K562 (cell line): ENCODE data around the gene ALK. TPM values are rescaled to one million over a fixed set of nuclear protein-coding genes. Genes with fewer than 3 reads are reported as not detected.

Experiments used
- ATAC-seq: fragments of 200-7000 bp; cut with Tn5 transposase; 3 replicates; pipeline ENCODE4 v1.9.1; 2020; ENCODE audit warnings: moderate library complexity
- BruUV-seq: library from RNA; stranded (reverse); fragments of 400-500 nt; replicated peaks from 2 replicates; lab custom pipeline; 2021; lab: Mats Ljungman, UMichigan
- CTCF ChIA-PET: fragments of 300-600 bp; formaldehyde crosslinking; extraction: SDS; loops from one replicate; lab custom pipeline; 2021; ENCODE audit warnings: low intra/inter-chr PET ratio; lab: Yijun Ruan, JAX
- POLR2A ChIA-PET: fragments of 300-600, 350-650 bp; sonication (Branson Sonifier 250); formaldehyde crosslinking; extraction: SDS; loops from one replicate; lab custom pipeline; 2021; ENCODE audit warnings: antibody characterized with exemption, inconsistent platforms; lab: Yijun Ruan, JAX
- DNase-seq, 4 experiments: peaks; one replicate each; pipeline versions ENCODE4 v3.0.0 to v3.0.0-alpha.2; 2011 to 2018; ENCODE audit warnings: low spot score in 3 of 4, mixed read lengths in 3 of 4; ENCODE audit errors: extremely low read depth in 1 of 4
- FAIRE-seq: peaks from 2 replicates; lab custom pipeline; 2011; peaks lifted over from hg19 to GRCh38; lab: Jason Lieb, UNC
- H2AFZ ChIP-seq: 2 replicates; pipeline ENCODE4 v1.6.0; 2011; ENCODE audit warnings: low read depth, low read length, control low read depth, inconsistent platforms
- H3K27ac ChIP-seq: fragments of 200-600 bp; 3 replicates; pipeline ENCODE4 v1.8.0; 2011; ENCODE audit warnings: low read depth, mild to moderate bottlenecking, control low read depth, inconsistent platforms, low read length, moderate library complexity, mixed read lengths; ENCODE audit errors: extremely low read depth
- H3K27me3 ChIP-seq, 2 experiments: fragments of 300-600 bp in 1 of 2; 2 replicates in 1 of 2; 3 replicates in 1 of 2; pipeline versions ENCODE4 v1.6.0 to v1.8.0; 2011; ENCODE audit warnings: inconsistent platforms in 2 of 2, low read length in 2 of 2, mild to moderate bottlenecking in 1 of 2, mixed read lengths in 1 of 2, moderate library complexity in 1 of 2; ENCODE audit not compliant: control insufficient read depth in 2 of 2, insufficient read depth in 2 of 2
- H3K36me3 ChIP-seq: fragments of 300-600 bp; 3 replicates; pipeline ENCODE4 v1.8.0; 2011; ENCODE audit warnings: mild to moderate bottlenecking, low read length, inconsistent platforms; ENCODE audit not compliant: control insufficient read depth, insufficient read depth
- H3K4me1 ChIP-seq, 2 experiments: fragments of 200-600 bp in 1 of 2; replicated peaks in 1 of 2; 2 replicates in 1 of 2; 3 replicates in 1 of 2; pipeline versions ENCODE4 v1.5.1 to v1.8.0; 2011; ENCODE audit warnings: inconsistent platforms in 2 of 2, low read length in 2 of 2, mild to moderate bottlenecking in 1 of 2, mixed read lengths in 1 of 2, moderate library complexity in 1 of 2; ENCODE audit not compliant: control insufficient read depth in 2 of 2, insufficient read depth in 2 of 2
- H3K4me2 ChIP-seq: 2 replicates; pipeline ENCODE4 v1.6.1; 2011; ENCODE audit warnings: low read length, control low read depth, inconsistent platforms, mixed read lengths; ENCODE audit not compliant: insufficient read depth
- H3K4me3 ChIP-seq: fragments of 200-600 bp; sonication (generic), shearing (Covaris generic); 2 replicates; pipeline ENCODE4 v1.5.1; 2016; ENCODE audit warnings: control low read depth, inconsistent platforms
- H3K79me2 ChIP-seq: fragments of 200-600 bp; 3 replicates; pipeline ENCODE4 v1.8.0; 2011; ENCODE audit warnings: low read length, inconsistent platforms; ENCODE audit not compliant: control insufficient read depth, insufficient read depth
- H3K9ac ChIP-seq, 2 experiments: 2 replicates each; pipeline versions ENCODE4 v1.6.0 to v1.6.1; 2011; ENCODE audit warnings: low read depth in 2 of 2, low read length in 2 of 2, control low read depth in 1 of 2, inconsistent platforms in 1 of 2, mild to moderate bottlenecking in 1 of 2, mixed read lengths in 1 of 2; ENCODE audit not compliant: insufficient read depth in 1 of 2
- H3K9me1 ChIP-seq: one replicate; pipeline ENCODE4 v1.6.0; 2011; ENCODE audit warnings: inconsistent platforms, mild to moderate bottlenecking, low read length, moderate library complexity; ENCODE audit not compliant: control insufficient read depth, insufficient read depth
- H3K9me3 ChIP-seq: replicated peaks from 2 replicates; pipeline ENCODE4 v1.5.1; 2011; ENCODE audit warnings: low read depth, low read length, inconsistent platforms; ENCODE audit not compliant: control insufficient read depth, insufficient read depth
- H4K20me1 ChIP-seq: replicated peaks from 2 replicates; pipeline ENCODE4 v1.6.1; 2011; ENCODE audit warnings: low read length, inconsistent platforms, mixed read lengths; ENCODE audit not compliant: control insufficient read depth, insufficient read depth
- BMI1 ChIP-seq: fragments of 150-350 bp; IDR thresholded peaks from 2 replicates; pipeline ENCODE4 v1.6.1; 2014; ENCODE audit warnings: low read length
- CBX1 ChIP-seq: sonication (generic); IDR thresholded peaks from 2 replicates; pipeline ENCODE4 v1.6.1; 2016; ENCODE audit warnings: antibody characterized with exemption, low read depth, mild to moderate bottlenecking
- CHD7 ChIP-seq: fragments of 200-600 bp; sonication (generic); IDR thresholded peaks from one replicate; pipeline ENCODE4 v1.6.1; 2012; ENCODE audit warnings: mild to moderate bottlenecking, low read depth, low read length, inconsistent platforms
- ETV5 ChIP-seq: sonication (generic); formaldehyde crosslinking; IDR thresholded peaks from 2 replicates; pipeline ENCODE4 v1.4.0; 2020; ENCODE audit warnings: low read depth, mild to moderate bottlenecking, missing genetic modification reagents
- MYBL2 ChIP-seq, 2 experiments: fragments of 450-650 bp in 1 of 2; sonication (generic) in 1 of 2; formaldehyde crosslinking in 1 of 2; IDR thresholded peaks; 2 replicates each; pipeline versions ENCODE4 v1.6.1 to v1.8.1; 2017 to 2022; ENCODE audit warnings: borderline replicate concordance in 1 of 2, inconsistent platforms in 1 of 2, low read depth in 1 of 2, mild to moderate bottlenecking in 1 of 2, missing genetic modification reagents in 1 of 2, moderate library complexity in 1 of 2
- RNF2 ChIP-seq: sonication (generic); IDR thresholded peaks from 2 replicates; pipeline ENCODE4 v1.6.1; 2016
- YY1 ChIP-seq, 3 experiments: IDR thresholded peaks; 2 replicates each; pipeline ENCODE4 v1.6.1; 2011; ENCODE audit warnings: low read length in 2 of 3, mild to moderate bottlenecking in 2 of 3, moderate library complexity in 2 of 3, borderline replicate concordance in 1 of 3, control low read depth in 1 of 3, low read depth in 1 of 3; ENCODE audit not compliant: insufficient read depth in 3 of 3, insufficient replicate concordance in 2 of 3, control insufficient read depth in 1 of 3, insufficient read length in 1 of 3; ENCODE audit errors: extremely low read depth in 1 of 3
- ZBTB49 ChIP-seq: sonication (generic); formaldehyde crosslinking; IDR thresholded peaks from 2 replicates; pipeline ENCODE4 v1.8.0; 2022; ENCODE audit warnings: missing genetic modification reagents, mild to moderate bottlenecking, borderline replicate concordance
- WGBS: fragments of 100-300 bp; shearing (Covaris generic); methylation state at CpG from one replicate; pipeline ENCODE4 v1.1.6; 2016; ENCODE audit warnings: low coverage, mixed read lengths; ENCODE audit not compliant: insufficient coverage; ENCODE audit errors: missing lambda C conversion rate; 5-methylcytosine and 5-hydroxymethylcytosine counted together
- in situ Hi-C: fragments of 300-500 bp; cut with MboI; formaldehyde crosslinking; loops from 4 replicates; pipeline ENCODE4 v1.15.0; 2018; ENCODE audit warnings: inconsistent platforms, mixed read lengths
- intact Hi-C: fragments of 100-400 bp; cut with micrococcal nuclease; formaldehyde crosslinking; loops from 2 replicates; pipeline ENCODE4 v1.14.2; 2022
- polyA plus RNA-seq, 8 experiments: library from polyadenylated mRNA; depleted of rRNA in 4 of 8; stranded (reverse) in 5 of 8; unstranded in 3 of 8; fragments of >200 nt; fragmentation: Nextera tagmentation in 2 of 8; fragmentation: Illumina TruSeq in 1 of 8; extraction: Ambion mirVana in 2 of 8; extraction: Trizol in 1 of 8; gene quantifications; 2 replicates each; pipeline versions ENCODE4 v1.2.1 to v1.2.3, GENCODE V29; 2011 to 2014; ENCODE audit warnings: inconsistent platforms in 1 of 8, missing spikeins in 1 of 8
- total RNA-seq, 7 experiments: library from RNA; depleted of rRNA in 6 of 7; stranded (reverse); fragments of >200 nt in 6 of 7; fragmentation: Illumina TruSeq in 2 of 7; extraction: Trizol in 2 of 7; gene quantifications; 2 replicates each; pipeline versions ENCODE4 v1.2.1 to v1.2.3, GENCODE V29; 2011 to 2021; ENCODE audit warnings: low replicate concordance in 1 of 7

The ALK gene
- total and polyA plus RNA-seq, 9 of the 15 experiments (the other 6 are each of a cell fraction or from before 2014, with no cell fraction given): not detected

- in situ Hi-C loops: no loop called here
- H4K20me1 ChIP-seq: no peaks in the 10 kb centered on the region; the same call in 1 of the 2 replicates
- ChIA-PET CTCF (no interaction called here), POLR2A (interaction anchor here (0.7 kb wide), 1 partner anchor 147 kb away, joined by 4 read pairs; no protein-coding TSS in a partner anchor)
- FAIRE-seq: no peak
- no peak overlapping the region for H3K4me2 ChIP-seq
- no peaks in the 10 kb centered on the region for H3K79me2 ChIP-seq
- no peak for ATAC-seq
- no peak overlapping the region for H3K4me3 ChIP-seq
- H3K36me3 ChIP-seq: no peaks in the 10 kb centered on the region
- no peaks in the 10 kb centered on the region for H3K9me1 ChIP-seq
- H3K9ac ChIP-seq: no peak overlapping the region
- H3K4me1 ChIP-seq: no peaks in the 10 kb centered on the region
- H2AFZ ChIP-seq: no peak overlapping the region
- 0% methylated on average over 1 of the region's 1 CpG for WGBS
- no peaks in the 10 kb centered on the region for H3K9me3 ChIP-seq
- H3K27me3 ChIP-seq: no peaks in the 10 kb centered on the region; a peak in 1 of 5 replicates
- no TSS peak for BruUV-seq
- no peak overlapping the region for H3K27ac ChIP-seq
- DNase-seq: no peak
- intact Hi-C loops: no loop called here
- no peak for TF ChIP-seq MYBL2 (IDR thresholded peaks at IDR 0.05; ENCODE audit: low read depth)
- no peak for TF ChIP-seq MYBL2 (CRISPR knock-in tag; IDR thresholded peaks at IDR 0.05; ENCODE audit: borderline replicate concordance)
- TF ChIP-seq ZBTB49: no peak
- TF ChIP-seq YY1 (IDR thresholded peaks at IDR 0.05; ENCODE audit: borderline replicate concordance in 1 of 3, control insufficient read depth in 1 of 3, extremely low read depth in 1 of 3, insufficient read depth in 3 of 3, insufficient read length in 1 of 3, insufficient replicate concordance in 2 of 3, low read depth in 1 of 3, low read length in 2 of 3): no peak
- no peak for TF ChIP-seq CBX1
- no peak for TF ChIP-seq BMI1
- TF ChIP-seq RNF2: no peak
- TF ChIP-seq CHD7: no peak
- no peak for TF ChIP-seq ETV5 (CRISPR knock-in tag)
Observed at GRCh38 chr2:29563697-29564096, 357.7 kb downstream of the ALK start.
